Fibroblast of lung (primary cell): Measurements from ENCODE around the gene TRH. TPM values are rescaled to one million over a fixed set of nuclear protein-coding genes. Genes with fewer than 3 reads are reported as not detected.

Experiments used
- DNase-seq, 2 donors: peaks; one replicate each; pipeline versions ENCODE4 v3.0.0 to v3.0.0-alpha.2; 2010; ENCODE audit warnings: low read depth in 2 of 2
- H2AFZ ChIP-seq: 2 replicates; pipeline ENCODE4 v1.5.1; 2012; ENCODE audit warnings: low read length, control low read depth, inconsistent platforms
- H3K27ac ChIP-seq: 2 replicates; pipeline ENCODE4 v1.5.1; 2011; ENCODE audit warnings: low read length, control low read depth; ENCODE audit not compliant: insufficient read depth
- H3K27me3 ChIP-seq: 2 replicates; pipeline ENCODE4 v1.5.1; 2011; ENCODE audit warnings: mild to moderate bottlenecking, low read length; ENCODE audit not compliant: control insufficient read depth, insufficient read depth
- H3K36me3 ChIP-seq: 2 replicates; pipeline ENCODE4 v1.5.1; 2011; ENCODE audit warnings: low read length; ENCODE audit not compliant: control insufficient read depth, insufficient read depth
- H3K4me1 ChIP-seq: 2 replicates; pipeline ENCODE4 v1.5.1; 2011; ENCODE audit warnings: low read length; ENCODE audit not compliant: control insufficient read depth, insufficient read depth; ENCODE audit errors: extremely low read depth
- H3K4me2 ChIP-seq: 2 replicates; pipeline ENCODE4 v1.5.1; 2011; ENCODE audit warnings: low read length, control low read depth; ENCODE audit not compliant: insufficient read depth; ENCODE audit errors: extremely low read depth
- H3K4me3 ChIP-seq, 4 experiments: fragments of 200-600 bp in 1 of 4; sonication (generic) in 1 of 4; replicated peaks in 1 of 4; 2 replicates each; pipeline ENCODE4 v1.5.1; 2011 to 2016; ENCODE audit warnings: low read length in 4 of 4, low read depth in 3 of 4, mild to moderate bottlenecking in 3 of 4, control low read depth in 2 of 4, inconsistent platforms in 1 of 4, mixed read lengths in 1 of 4; ENCODE audit not compliant: insufficient read depth in 1 of 4; ENCODE audit errors: control extremely low read depth in 1 of 4
- H3K79me2 ChIP-seq: 2 replicates; pipeline ENCODE4 v1.5.1; 2012; ENCODE audit warnings: mild to moderate bottlenecking, low read length, inconsistent platforms; ENCODE audit not compliant: control insufficient read depth, insufficient read depth
- H3K9ac ChIP-seq: 2 replicates; pipeline ENCODE4 v1.5.1; 2011; ENCODE audit warnings: mild to moderate bottlenecking, low read length, control low read depth; ENCODE audit not compliant: insufficient read depth
- H3K9me3 ChIP-seq: 2 replicates; pipeline ENCODE4 v1.5.1; 2012; ENCODE audit warnings: low read depth, low read length; ENCODE audit not compliant: control insufficient read depth, insufficient read depth
- H4K20me1 ChIP-seq: 2 replicates; pipeline ENCODE4 v1.5.1; 2011; ENCODE audit warnings: low read length; ENCODE audit not compliant: control insufficient read depth, insufficient read depth; ENCODE audit errors: extremely low read depth
- EZH2 ChIP-seq: IDR thresholded peaks from 2 replicates; pipeline ENCODE4 v1.5.1; 2012; ENCODE audit warnings: low read length, control low read depth, mild to moderate bottlenecking; ENCODE audit errors: missing control alignments
- polyA plus RNA-seq, 2 donors: library from polyadenylated mRNA; depleted of rRNA in 1 of 2; stranded (reverse) in 1 of 2; unstranded in 1 of 2; fragments of >200 nt; gene quantifications; 2 replicates each; pipeline ENCODE4 v1.2.1, GENCODE V29; 2011 to 2012; ENCODE audit warnings: missing spikeins in 1 of 2
- total RNA-seq: library from RNA; depleted of rRNA; stranded (reverse); fragments of >200 nt; gene quantifications from 2 replicates; pipeline ENCODE4 v1.2.1, GENCODE V29; 2014
- TF ChIP-seq, protein P1 (sequence below), 2 donors: IDR thresholded peaks in 1 of 2; conservative IDR thresholded peaks in 1 of 2; 1 replicate in 1 of 2; 2 replicates in 1 of 2; pipeline ENCODE4 v1.5.1; 2011 to 2012; ENCODE audit warnings: low read length in 2 of 2, control low read depth in 1 of 2, inconsistent platforms in 1 of 2, low read depth in 1 of 2, mild to moderate bottlenecking in 1 of 2

The TRH gene
- total and polyA plus RNA-seq, 2 donors (not counting 1 experiment from before 2014, with no cell fraction given): not detected

DNA sequence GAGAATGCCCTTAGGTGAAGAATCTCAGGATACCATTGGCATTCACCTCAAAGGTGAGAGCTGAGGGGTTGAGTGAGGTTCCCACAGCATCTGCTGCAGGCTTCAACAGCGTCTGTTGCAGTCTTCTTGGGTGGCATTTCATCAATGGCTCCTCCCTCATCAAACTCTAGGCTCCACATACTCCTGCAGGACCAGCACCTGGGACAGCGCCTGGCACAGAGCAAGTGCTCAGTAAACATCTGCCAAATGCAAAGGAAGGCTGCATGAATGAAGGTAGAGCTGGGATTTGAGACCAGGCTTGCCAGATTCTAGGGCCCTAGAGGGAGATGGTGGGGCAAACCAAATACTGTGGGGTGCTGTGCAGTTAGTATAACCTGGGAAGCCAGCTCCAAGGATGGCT lies 9.6 kb downstream of the TRH start:
- TF ChIP-seq, protein P1, sequence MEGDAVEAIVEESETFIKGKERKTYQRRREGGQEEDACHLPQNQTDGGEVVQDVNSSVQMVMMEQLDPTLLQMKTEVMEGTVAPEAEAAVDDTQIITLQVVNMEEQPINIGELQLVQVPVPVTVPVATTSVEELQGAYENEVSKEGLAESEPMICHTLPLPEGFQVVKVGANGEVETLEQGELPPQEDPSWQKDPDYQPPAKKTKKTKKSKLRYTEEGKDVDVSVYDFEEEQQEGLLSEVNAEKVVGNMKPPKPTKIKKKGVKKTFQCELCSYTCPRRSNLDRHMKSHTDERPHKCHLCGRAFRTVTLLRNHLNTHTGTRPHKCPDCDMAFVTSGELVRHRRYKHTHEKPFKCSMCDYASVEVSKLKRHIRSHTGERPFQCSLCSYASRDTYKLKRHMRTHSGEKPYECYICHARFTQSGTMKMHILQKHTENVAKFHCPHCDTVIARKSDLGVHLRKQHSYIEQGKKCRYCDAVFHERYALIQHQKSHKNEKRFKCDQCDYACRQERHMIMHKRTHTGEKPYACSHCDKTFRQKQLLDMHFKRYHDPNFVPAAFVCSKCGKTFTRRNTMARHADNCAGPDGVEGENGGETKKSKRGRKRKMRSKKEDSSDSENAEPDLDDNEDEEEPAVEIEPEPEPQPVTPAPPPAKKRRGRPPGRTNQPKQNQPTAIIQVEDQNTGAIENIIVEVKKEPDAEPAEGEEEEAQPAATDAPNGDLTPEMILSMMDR (conservative IDR thresholded peaks at IDR 0.05 in 1 of 2, IDR thresholded peaks at IDR 0.05 in 1 of 2; ENCODE audit: low read depth in 1 of 2, low read length in 2 of 2): no peak
- no peak for TF ChIP-seq EZH2
- no peak overlapping the region for H3K27ac ChIP-seq
- no peaks in the 10 kb centered on the region for H3K4me1 ChIP-seq
- DNase-seq: no peak
- H3K4me3 ChIP-seq: no peak overlapping the region
- no peak overlapping the region for H2AFZ ChIP-seq
- H4K20me1 ChIP-seq: no peaks in the 10 kb centered on the region
- H3K4me2 ChIP-seq: no peak overlapping the region
- H3K36me3 ChIP-seq: no peaks in the 10 kb centered on the region
- H3K79me2 ChIP-seq: no peaks in the 10 kb centered on the region
- no peaks in the 10 kb centered on the region for H3K9me3 ChIP-seq
- H3K9ac ChIP-seq: no peak overlapping the region
- H3K27me3 ChIP-seq: peaks cover 2% of the 10 kb centered on the region

DNA sequence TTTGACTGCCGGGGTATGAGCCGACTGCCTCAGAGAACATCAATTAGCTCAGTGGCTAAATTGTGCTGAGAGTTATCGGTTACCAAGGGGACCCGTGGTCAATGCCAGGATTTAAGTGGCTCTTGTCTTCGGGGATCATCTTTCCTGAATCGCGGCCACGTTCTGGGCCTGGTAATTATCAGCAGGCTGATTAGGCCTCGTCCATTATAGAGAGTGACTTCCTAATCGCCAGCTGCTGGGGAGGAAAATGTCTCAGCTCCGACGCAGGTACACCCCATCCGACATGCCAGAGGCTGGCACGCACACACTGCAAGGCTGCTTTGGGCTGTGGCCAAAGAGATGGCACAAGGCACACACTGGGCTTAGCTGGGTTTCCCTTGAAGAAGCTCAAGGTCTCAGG lies 10.6 kb downstream of the TRH start:
- Histone ChIP-seq H3K9me3 (no peaks in the 10 kb centered on the region), H3K4me3 (no peak overlapping the region), H3K36me3 (no peaks in the 10 kb centered on the region), H3K27ac (no peak overlapping the region), H4K20me1 (no peaks in the 10 kb centered on the region), H2AFZ (no peak overlapping the region), H3K4me2 (no peak overlapping the region), H3K79me2 (no peaks in the 10 kb centered on the region), H3K9ac (no peak overlapping the region), H3K27me3 (peaks cover 2% of the 10 kb centered on the region), H3K4me1 (no peaks in the 10 kb centered on the region)
- DNase-seq: no peak
- TF ChIP-seq EZH2: no peak
- TF ChIP-seq, protein P1 (conservative IDR thresholded peaks at IDR 0.05 in 1 of 2, IDR thresholded peaks at IDR 0.05 in 1 of 2; ENCODE audit: low read depth in 1 of 2, low read length in 2 of 2): no peak

DNA sequence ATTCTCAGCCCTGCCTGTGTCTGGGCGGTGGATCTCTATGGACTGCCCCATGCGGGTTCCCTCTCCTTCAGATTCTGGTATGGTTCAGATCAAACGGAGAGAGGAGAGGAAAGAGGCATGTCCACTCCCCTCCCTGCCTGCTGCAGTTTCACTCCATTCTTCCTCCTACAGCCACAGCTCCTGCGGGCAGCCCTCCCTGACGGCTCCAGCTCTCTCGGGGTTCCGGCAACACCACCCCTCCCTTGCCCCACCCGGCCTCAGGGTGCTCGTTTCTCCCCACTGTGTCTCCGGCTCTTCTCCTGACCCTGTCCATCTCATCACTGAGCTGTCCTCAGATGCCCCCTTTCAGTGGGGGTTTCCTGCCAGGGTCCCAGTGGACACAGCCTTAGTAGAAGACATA lies 13.9 kb downstream of the TRH start:
- H3K36me3 ChIP-seq: no peaks in the 10 kb centered on the region
- DNase-seq: no peak
- no peak overlapping the region for H3K4me3 ChIP-seq
- H3K9me3 ChIP-seq: no peaks in the 10 kb centered on the region
- H3K4me1 ChIP-seq: no peaks in the 10 kb centered on the region
- no peak overlapping the region for H3K4me2 ChIP-seq
- H4K20me1 ChIP-seq: no peaks in the 10 kb centered on the region
- peaks cover 4% of the 10 kb centered on the region for H3K27me3 ChIP-seq
- no peak for TF ChIP-seq EZH2
- TF ChIP-seq, protein P1 (conservative IDR thresholded peaks at IDR 0.05 in 1 of 2, IDR thresholded peaks at IDR 0.05 in 1 of 2; ENCODE audit: low read depth in 1 of 2, low read length in 2 of 2): no peak
- no peak overlapping the region for H3K9ac ChIP-seq
- H2AFZ ChIP-seq: no peak overlapping the region
- H3K79me2 ChIP-seq: no peaks in the 10 kb centered on the region
- no peak overlapping the region for H3K27ac ChIP-seq
